Kidney epithelial cell (primary cell): ENCODE data around the gene SPRR1B. TPM values are rescaled to one million over a fixed set of nuclear protein-coding genes. Genes with fewer than 3 reads are reported as not detected.

Experiments
- DNase-seq: peaks from one replicate; pipeline ENCODE4 v3.0.0-alpha.2; 2010; ENCODE audit warnings: low read depth
- H3K27me3 ChIP-seq: 2 replicates; pipeline ENCODE4 v1.6.0; 2011; ENCODE audit warnings: low read length; ENCODE audit not compliant: control insufficient read depth, insufficient read depth
- H3K36me3 ChIP-seq: 2 replicates; pipeline ENCODE4 v1.5.1; 2011; ENCODE audit warnings: low read length; ENCODE audit not compliant: control insufficient read depth, insufficient read depth
- H3K4me3 ChIP-seq: 2 replicates; pipeline ENCODE4 v1.5.1; 2011; ENCODE audit warnings: low read depth, mild to moderate bottlenecking, control low read depth, low read length
- total RNA-seq: library from RNA; depleted of rRNA; stranded (reverse); fragments of >200 nt; gene quantifications from 2 replicates; pipeline ENCODE4 v1.2.3, GENCODE V29; 2015
- TF ChIP-seq, protein P1 (sequence below): IDR thresholded peaks from 2 replicates; pipeline ENCODE4 v1.5.1; 2011; ENCODE audit warnings: mild to moderate bottlenecking, moderate library complexity, low read length, control low read depth, inconsistent platforms; ENCODE audit not compliant: insufficient read depth, poor library complexity, severe bottlenecking

Gene SPRR1B
- total RNA-seq, 1 donor from 2014 or later = 0.63 TPM

DNA sequence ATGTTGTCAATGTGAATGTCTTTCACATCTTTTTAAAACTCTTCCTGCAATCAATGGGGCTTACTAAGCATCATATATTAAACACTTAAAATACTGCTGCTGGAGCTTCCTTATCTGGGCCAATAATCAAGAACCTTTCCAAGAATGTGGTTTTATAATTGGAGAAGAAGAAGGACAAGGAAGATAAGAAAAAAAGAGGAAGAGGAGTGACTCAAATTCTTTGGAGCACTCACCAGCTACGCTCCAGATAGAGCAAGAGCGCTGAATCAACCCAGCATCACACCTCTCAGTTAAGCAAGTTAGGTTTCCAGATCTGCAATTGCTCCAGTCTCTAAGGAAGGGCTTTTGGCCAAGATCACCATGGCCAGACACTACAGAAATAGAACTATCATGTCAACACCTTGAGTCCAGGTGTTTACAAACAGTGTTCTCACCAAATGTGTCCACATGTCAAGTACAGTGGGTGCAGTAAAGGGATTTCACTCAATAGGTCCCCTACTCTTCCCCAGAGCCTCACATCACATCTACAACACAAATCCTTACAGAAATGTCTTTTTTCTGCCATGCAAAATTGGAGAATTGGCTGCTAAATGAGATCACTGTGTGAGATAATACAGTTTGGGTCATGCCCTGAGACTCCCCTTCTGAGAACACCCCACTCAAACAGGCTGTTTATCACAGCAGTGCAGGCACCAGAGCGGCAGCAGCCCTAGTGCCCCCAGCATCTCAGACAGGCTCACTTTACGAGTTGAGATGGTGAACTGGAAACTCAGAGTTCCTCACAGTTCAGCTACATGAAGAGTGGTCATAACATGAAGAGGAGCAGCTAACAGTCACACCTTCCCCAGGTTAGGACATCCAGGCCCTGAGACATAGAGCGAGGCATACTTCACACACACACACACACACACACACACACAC lies 42.1 kb downstream of the SPRR1B start:
- DNase-seq = no peak
- TF ChIP-seq, protein P1, sequence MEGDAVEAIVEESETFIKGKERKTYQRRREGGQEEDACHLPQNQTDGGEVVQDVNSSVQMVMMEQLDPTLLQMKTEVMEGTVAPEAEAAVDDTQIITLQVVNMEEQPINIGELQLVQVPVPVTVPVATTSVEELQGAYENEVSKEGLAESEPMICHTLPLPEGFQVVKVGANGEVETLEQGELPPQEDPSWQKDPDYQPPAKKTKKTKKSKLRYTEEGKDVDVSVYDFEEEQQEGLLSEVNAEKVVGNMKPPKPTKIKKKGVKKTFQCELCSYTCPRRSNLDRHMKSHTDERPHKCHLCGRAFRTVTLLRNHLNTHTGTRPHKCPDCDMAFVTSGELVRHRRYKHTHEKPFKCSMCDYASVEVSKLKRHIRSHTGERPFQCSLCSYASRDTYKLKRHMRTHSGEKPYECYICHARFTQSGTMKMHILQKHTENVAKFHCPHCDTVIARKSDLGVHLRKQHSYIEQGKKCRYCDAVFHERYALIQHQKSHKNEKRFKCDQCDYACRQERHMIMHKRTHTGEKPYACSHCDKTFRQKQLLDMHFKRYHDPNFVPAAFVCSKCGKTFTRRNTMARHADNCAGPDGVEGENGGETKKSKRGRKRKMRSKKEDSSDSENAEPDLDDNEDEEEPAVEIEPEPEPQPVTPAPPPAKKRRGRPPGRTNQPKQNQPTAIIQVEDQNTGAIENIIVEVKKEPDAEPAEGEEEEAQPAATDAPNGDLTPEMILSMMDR = no peak

DNA sequence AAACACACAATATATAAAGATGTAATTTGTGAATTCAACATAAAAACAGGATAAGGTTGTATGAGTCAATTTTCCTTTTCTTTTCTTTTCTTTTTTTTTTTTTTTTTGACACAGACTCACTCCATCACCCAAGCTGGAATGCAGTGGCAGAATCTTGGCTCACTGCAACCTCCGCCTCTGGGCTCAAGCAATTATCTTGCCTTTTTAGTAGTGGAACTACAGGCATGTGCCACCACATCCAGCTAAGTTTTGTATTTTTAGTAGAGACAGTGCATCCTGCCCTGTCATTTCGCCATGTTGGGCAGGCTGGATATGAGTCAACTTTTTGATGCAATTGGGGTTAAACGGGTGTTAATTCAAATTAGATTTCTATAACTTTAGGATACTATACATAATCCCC lies 50.7 kb downstream of the SPRR1B start:
- DNase-seq = no peak
- TF ChIP-seq, protein P1 = no peak
- no peaks in the 10 kb centered on the region for H3K27me3 ChIP-seq

More for the DNA sequence above, 42.1 kb downstream of the SPRR1B start:
- H3K4me3 ChIP-seq = no peak overlapping the region
- H3K27me3 ChIP-seq = no peaks in the 10 kb centered on the region
- H3K36me3 ChIP-seq = no peaks in the 10 kb centered on the region

More for the DNA sequence above, 50.7 kb downstream of the SPRR1B start:
- no peak overlapping the region for H3K4me3 ChIP-seq
- no peaks in the 10 kb centered on the region for H3K36me3 ChIP-seq

Other genes with a start within 250 kb of the SPRR1B start
- gene LCE1E, start 244.9 kb upstream of the SPRR1B start, total RNA-seq = not detected in 2 replicates
- not detected in 2 replicates for gene LCE1D, start 234.5 kb upstream of the SPRR1B start, total RNA-seq
- not detected in 2 replicates for gene LCE1C, start 224.6 kb upstream of the SPRR1B start, total RNA-seq
- gene LCE1B, start 219.2 kb upstream of the SPRR1B start, total RNA-seq = not detected in 2 replicates
- gene LCE1A, start 203.7 kb upstream of the SPRR1B start, total RNA-seq = not detected in 2 replicates
- gene LCE6A, start 188.3 kb upstream of the SPRR1B start, total RNA-seq = not detected in 2 replicates
- not detected in 2 replicates for gene LCE7A, start 171.2 kb upstream of the SPRR1B start, total RNA-seq
- not detected in 2 replicates for gene SMCP, start 152.9 kb upstream of the SPRR1B start, total RNA-seq
- 1.2 and 2.3 TPM in 2 replicates for gene IVL, start 122.7 kb upstream of the SPRR1B start, total RNA-seq
- not detected in 2 replicates for gene SPRR5, start 84.0 kb upstream of the SPRR1B start, total RNA-seq
- gene SPRR4, start 60.6 kb upstream of the SPRR1B start, total RNA-seq = not detected in 2 replicates
- not detected in 2 replicates for gene SPRR1A, start 47.1 kb upstream of the SPRR1B start, total RNA-seq
- 1.1 TPM in 1 of 2 replicates, not detected in the other for gene SPRR3, start 29.5 kb upstream of the SPRR1B start, total RNA-seq
- gene SPRR2D, start 9.9 kb downstream of the SPRR1B start, total RNA-seq = 2.4 and 8.0 TPM in 2 replicates
- gene SPRR2A, start 26.3 kb downstream of the SPRR1B start, total RNA-seq = 1.0 and 3.9 TPM in 2 replicates
- not detected in 2 replicates for gene SPRR2B, start 40.4 kb downstream of the SPRR1B start, total RNA-seq
- gene SPRR2E, start 63.3 kb downstream of the SPRR1B start, total RNA-seq = not detected in 2 replicates
- gene SPRR2F, start 82.3 kb downstream of the SPRR1B start, total RNA-seq = not detected in 2 replicates
- gene SPRR2G, start 119.7 kb downstream of the SPRR1B start, total RNA-seq = not detected in 2 replicates
- gene LELP1, start 172.2 kb downstream of the SPRR1B start, total RNA-seq = not detected in 2 replicates
- not detected in 2 replicates for gene PRR9, start 186.4 kb downstream of the SPRR1B start, total RNA-seq
- gene LORICRIN, start 228.5 kb downstream of the SPRR1B start, total RNA-seq = not detected in 2 replicates